H1 (cell line): Measurements from ENCODE around the gene PYURF. TPM values are rescaled to one million over a fixed set of nuclear protein-coding genes. Genes with fewer than 3 reads are reported as not detected.

Experiments used
- CTCF ChIA-PET: fragments of 300-600 bp; sonication (Branson Sonifier 250); formaldehyde crosslinking; loops from one replicate; lab custom pipeline; 2021; ENCODE audit not compliant: partially characterized antibody; lab: Charles Lee
- POLR2A ChIA-PET: fragments of 300-600 bp; sonication (Branson Sonifier 250); formaldehyde crosslinking; loops from one replicate; lab custom pipeline; 2021; ENCODE audit warnings: inconsistent platforms; ENCODE audit not compliant: partially characterized antibody; lab: Charles Lee
- DNase-seq, 2 experiments: peaks; one replicate each; pipeline versions ENCODE4 v3.0.0 to v3.0.0-alpha.2; 2010 to 2022; ENCODE audit warnings: low spot score in 2 of 2, low read depth in 1 of 2, mixed read lengths in 1 of 2
- FAIRE-seq: peaks from 2 replicates; lab custom pipeline; 2011; peaks lifted over from hg19 to GRCh38; lab: Jason Lieb, UNC
- H2AFZ ChIP-seq: 2 replicates; pipeline ENCODE4 v1.8.1; 2012; ENCODE audit warnings: low read length, inconsistent platforms
- H2AK5ac ChIP-seq: 2 replicates; pipeline ENCODE4 v1.6.1; 2013; ENCODE audit warnings: low read depth, low read length
- H2BK120ac ChIP-seq: replicated peaks from 2 replicates; pipeline ENCODE3; 2013; ENCODE audit warnings: low read depth, low read length, inconsistent platforms
- H2BK12ac ChIP-seq: 2 replicates; pipeline ENCODE4 v1.6.1; 2013; ENCODE audit warnings: low read depth, low read length
- H2BK15ac ChIP-seq: 2 replicates; pipeline ENCODE4 v1.6.1; 2013; ENCODE audit warnings: low read length
- H2BK20ac ChIP-seq: 2 replicates; pipeline ENCODE4 v1.6.1; 2013; ENCODE audit warnings: low read length
- H2BK5ac ChIP-seq: 2 replicates; pipeline ENCODE4 v1.6.1; 2013; ENCODE audit warnings: low read depth, low read length
- H3K14ac ChIP-seq: 2 replicates; pipeline ENCODE4 v1.6.1; 2013; ENCODE audit warnings: inconsistent platforms; ENCODE audit not compliant: insufficient read length
- H3K18ac ChIP-seq: 2 replicates; pipeline ENCODE4 v1.6.1; 2013; ENCODE audit warnings: low read length; ENCODE audit errors: extremely low read depth
- H3K23ac ChIP-seq: 2 replicates; pipeline ENCODE4 v1.6.1; 2013; ENCODE audit warnings: inconsistent platforms; ENCODE audit not compliant: insufficient read length
- H3K23me2 ChIP-seq: 2 replicates; pipeline ENCODE4 v1.6.1; 2013; ENCODE audit warnings: low read depth, low read length
- H3K27ac ChIP-seq: 2 replicates; pipeline ENCODE4 v1.6.1; 2011; ENCODE audit warnings: low read depth, low read length, inconsistent platforms
- H3K27me3 ChIP-seq, 4 experiments: replicated peaks in 1 of 4; 1 replicate in 1 of 4; 2 replicates in 3 of 4; pipeline versions ENCODE4 v1.6.1 to v1.8.1; 2011 to 2013; ENCODE audit warnings: low read length in 3 of 4, mild to moderate bottlenecking in 3 of 4, inconsistent platforms in 2 of 4, mixed read lengths in 2 of 4, moderate library complexity in 1 of 4; ENCODE audit not compliant: control insufficient read depth in 3 of 4, insufficient read depth in 3 of 4; ENCODE audit errors: extremely low read depth in 1 of 4
- H3K36me3 ChIP-seq, 4 experiments: 2 replicates each; pipeline versions ENCODE4 v1.6.1 to v1.8.1; 2011 to 2013; ENCODE audit warnings: mild to moderate bottlenecking in 4 of 4, low read length in 3 of 4, moderate library complexity in 2 of 4, control low read depth in 1 of 4, inconsistent platforms in 1 of 4; ENCODE audit not compliant: insufficient read depth in 4 of 4, control insufficient read depth in 2 of 4
- H3K4ac ChIP-seq: replicated peaks from 2 replicates; pipeline ENCODE3; 2013; ENCODE audit warnings: low read length, low read depth, mixed read lengths, inconsistent platforms; ENCODE audit not compliant: insufficient read length
- H3K4me1 ChIP-seq, 4 experiments: replicated peaks in 1 of 4; 1 replicate in 1 of 4; 2 replicates in 3 of 4; pipeline versions ENCODE4 v1.6.1 to v1.8.1; 2011 to 2013; ENCODE audit warnings: low read length in 3 of 4, inconsistent platforms in 2 of 4, mixed read lengths in 1 of 4; ENCODE audit not compliant: insufficient read depth in 4 of 4, control insufficient read depth in 3 of 4
- H3K4me2 ChIP-seq, 2 experiments: 2 replicates each; pipeline versions ENCODE4 v1.6.1 to v1.8.1; 2011 to 2013; ENCODE audit warnings: low read depth in 2 of 2, low read length in 2 of 2, control low read depth in 1 of 2, inconsistent platforms in 1 of 2, mild to moderate bottlenecking in 1 of 2; ENCODE audit not compliant: insufficient read depth in 1 of 2
- H3K4me3 ChIP-seq, 4 experiments: fragments of 200-600, 300-600 bp in 1 of 4; sonication (generic), shearing (Covaris generic), sonication (Bioruptor Twin) in 1 of 4; 2 replicates each; pipeline versions ENCODE4 v1.5.1 to v1.8.1; 2011 to 2016; ENCODE audit warnings: low read length in 4 of 4, low read depth in 3 of 4, control low read depth in 2 of 4, inconsistent platforms in 2 of 4, mild to moderate bottlenecking in 2 of 4, mixed read lengths in 1 of 4, moderate library complexity in 1 of 4; ENCODE audit not compliant: insufficient read depth in 2 of 4; ENCODE audit errors: extremely low read depth in 1 of 4
- H3K56ac ChIP-seq: replicated peaks from 2 replicates; pipeline ENCODE3; 2013; ENCODE audit warnings: low read depth, mild to moderate bottlenecking, mixed read lengths, low read length, inconsistent platforms; ENCODE audit not compliant: insufficient read length
- H3K79me1 ChIP-seq: 2 replicates; pipeline ENCODE4 v1.6.1; 2013; ENCODE audit warnings: low read depth, low read length, control low read depth
- H3K79me2 ChIP-seq, 2 experiments: 2 replicates each; pipeline versions ENCODE4 v1.6.1 to v1.8.1; 2012 to 2013; ENCODE audit warnings: low read length in 2 of 2, mild to moderate bottlenecking in 2 of 2, inconsistent platforms in 1 of 2; ENCODE audit not compliant: insufficient read depth in 2 of 2, control insufficient read depth in 1 of 2
- H3K9ac ChIP-seq, 4 experiments: replicated peaks in 1 of 4; 1 replicate in 1 of 4; 2 replicates in 3 of 4; pipeline versions ENCODE4 v1.6.1 to v1.8.1; 2011 to 2013; ENCODE audit warnings: low read depth in 3 of 4, low read length in 3 of 4, control low read depth in 2 of 4, mild to moderate bottlenecking in 2 of 4, moderate library complexity in 2 of 4, inconsistent platforms in 1 of 4; ENCODE audit errors: extremely low read depth in 1 of 4
- H3K9me3 ChIP-seq, 2 experiments: 2 replicates each; pipeline versions ENCODE4 v1.6.1 to v1.8.1; 2012 to 2013; ENCODE audit warnings: mild to moderate bottlenecking in 2 of 2, moderate library complexity in 2 of 2, control low read depth in 1 of 2, inconsistent platforms in 1 of 2, low read depth in 1 of 2, low read length in 1 of 2, mixed read lengths in 1 of 2; ENCODE audit not compliant: insufficient read depth in 2 of 2
- H4K20me1 ChIP-seq, 2 experiments: replicated peaks in 1 of 2; 2 replicates each; pipeline versions ENCODE3 to v1.8.1; 2011 to 2013; ENCODE audit warnings: inconsistent platforms in 2 of 2, low read length in 2 of 2, mild to moderate bottlenecking in 1 of 2; ENCODE audit not compliant: insufficient read depth in 2 of 2, control insufficient read depth in 1 of 2
- H4K5ac ChIP-seq: 2 replicates; pipeline ENCODE4 v1.6.1; 2013; ENCODE audit warnings: low read length, low read depth, mixed read lengths, inconsistent platforms; ENCODE audit not compliant: insufficient read length
- H4K8ac ChIP-seq: 2 replicates; pipeline ENCODE4 v1.8.0; 2013; ENCODE audit warnings: mild to moderate bottlenecking, moderate library complexity, low read length, inconsistent platforms; ENCODE audit not compliant: insufficient read depth; ENCODE audit errors: extremely low read depth
- H4K91ac ChIP-seq: replicated peaks from 2 replicates; pipeline ENCODE3; 2013; ENCODE audit warnings: low read length, mixed read lengths, inconsistent platforms; ENCODE audit not compliant: insufficient read length
- CHD1 ChIP-seq: IDR thresholded peaks from 2 replicates; pipeline ENCODE4 v1.6.1; 2012; ENCODE audit warnings: low read depth, low read length, improper control_type of control experiment
- NANOG ChIP-seq: IDR thresholded peaks from 2 replicates; pipeline ENCODE4 v1.6.1; 2011; ENCODE audit warnings: low read length, low read depth, mild to moderate bottlenecking, inconsistent platforms; ENCODE audit not compliant: insufficient read depth, poor library complexity, severe bottlenecking
- POLR2A ChIP-seq, 2 experiments: IDR thresholded peaks; 1 replicate in 1 of 2; 2 replicates in 1 of 2; pipeline ENCODE4 v1.6.1; 2011; ENCODE audit warnings: low read depth in 2 of 2, low read length in 2 of 2, mild to moderate bottlenecking in 2 of 2; ENCODE audit errors: control extremely low read depth in 1 of 2
- SP1 ChIP-seq: IDR thresholded peaks from 2 replicates; pipeline ENCODE4 v1.6.1; 2011; ENCODE audit warnings: low read depth, low read length
- YY1 ChIP-seq: IDR thresholded peaks from 2 replicates; pipeline ENCODE4 v1.6.1; 2011; ENCODE audit warnings: low read depth, mild to moderate bottlenecking, low read length
- WGBS, 2 experiments: shearing (Covaris generic) in 1 of 2; methylation state at CpG; one replicate each; pipeline versions ENCODE4 v1.1.6 to v1.1.7; 2013 to 2015; ENCODE audit warnings: low lambda C conversion rate in 2 of 2, mixed read lengths in 2 of 2, inconsistent platforms in 1 of 2, low coverage in 1 of 2, missing lambda C conversion rate in 1 of 2; ENCODE audit not compliant: insufficient replicate concordance in 2 of 2, insufficient coverage in 1 of 2, insufficient read length in 1 of 2; ENCODE audit errors: extremely low coverage in 1 of 2, missing lambda C conversion rate in 1 of 2; 5-methylcytosine and 5-hydroxymethylcytosine counted together
- polyA plus RNA-seq, 7 experiments: library from polyadenylated mRNA; depleted of rRNA in 3 of 7; stranded (reverse) in 5 of 7; unstranded in 2 of 7; fragments of >200 nt in 5 of 7; fragments of 200-250 nt in 2 of 7; gene quantifications; 1 replicate in 5 of 7; 2 replicates in 1 of 7; 4 replicates in 1 of 7; pipeline versions ENCODE4 v1.2.1 to v1.2.3, GENCODE V29; 2011 to 2013; ENCODE audit warnings: missing spikeins in 2 of 7, mixed read lengths in 2 of 7
- total RNA-seq: library from RNA; stranded (reverse); fragmentation: NEBNext Ultra II Directional; extraction: Animal tissue kit (Norgen Biotek cat#: 25700); gene quantifications from 2 replicates; pipeline ENCODE4 v1.2.1, GENCODE V29; 2021

Gene PYURF
- total and polyA plus RNA-seq, 2 of the 8 experiments (the other 6 are each of a cell fraction or from before 2014, with no cell fraction given): 31.6 to 44.8 TPM

GRCh38 chr4:88528861-88529260 lies 5.3 kb upstream of the PYURF start:
- Histone ChIP-seq H3K4me3 (no peak overlapping the region), H2BK20ac (no peak overlapping the region), H3K27ac (no peak overlapping the region), H2AK5ac (no peak overlapping the region), H3K9me3 (no peaks in the 10 kb centered on the region), H3K23ac (no peak overlapping the region), H2BK120ac (no peak overlapping the region), H3K56ac (no peak overlapping the region), H3K79me2 (peaks cover 0 to 17% of the 10 kb centered on the region in 2 experiments; a peak in 2 of 4 replicates), H2BK15ac (no peak overlapping the region), H3K4me2 (no peak overlapping the region), H4K5ac (no peak overlapping the region), H4K91ac (no peak overlapping the region), H3K23me2 (no peaks in the 10 kb centered on the region), H3K4me1 (peaks cover 3 to 9% (median 5%) of the 10 kb centered on the region in 4 experiments; a peak in 6 of 7 replicates), H2BK5ac (no peak overlapping the region), H3K79me1 (no peaks in the 10 kb centered on the region), H3K4ac (no peak overlapping the region), H4K20me1 (no peaks in the 10 kb centered on the region), H3K36me3 (no peaks in the 10 kb centered on the region), H3K27me3 (no peaks in the 10 kb centered on the region), H2AFZ (no peak overlapping the region), H3K14ac (no peak overlapping the region), H4K8ac (no peak overlapping the region), H3K9ac (no peak overlapping the region), H2BK12ac (no peak overlapping the region), H3K18ac (no peak overlapping the region)
- DNase-seq: no peak
- TF ChIP-seq YY1 (no peak), POLR2A (IDR thresholded peaks at IDR 0.05; ENCODE audit: control extremely low read depth in 1 of 2, low read depth in 2 of 2, low read length in 2 of 2) (no peak), NANOG (no peak), SP1 (no peak), CHD1 (no peak)
- CTCF ChIA-PET: interaction anchor here (0.7 to 1.5 kb wide), 3 partner anchors 130 to 327 kb away, joined by 3 to 4 read pairs (median 3); partner anchors contain the start of gene HERC6
- FAIRE-seq: no peak
- 94% methylated on average over 3 of the region's 3 CpGs; no CpG with 5 or more reads in 1 of the 2 experiments for WGBS, 2 experiments
- POLR2A ChIA-PET: no interaction called here
